OCI-LY7 (cell line): Measurements from ENCODE around the gene VIPR2.

ENCODE experiments used
- CTCF ChIP-seq: fragments of 200-600 bp; sonication (generic); conservative IDR thresholded peaks from 2 replicates; pipeline ENCODE4 v1.5.1; 2014; ENCODE audit warnings: mild to moderate bottlenecking, antibody characterized with exemption, low read length, moderate library complexity, mixed read lengths
- EZH2phosphoT487 ChIP-seq: fragments of 200-600 bp; sonication (generic); IDR thresholded peaks from 2 replicates; pipeline ENCODE4 v1.6.1; 2018; ENCODE audit warnings: low read depth, borderline replicate concordance, mild to moderate bottlenecking, mixed run types, antibody characterized with exemption, low read length, moderate library complexity, mixed read lengths

- no peak for TF ChIP-seq CTCF
- TF ChIP-seq EZH2phosphoT487: no peak
Observed at GRCh38 chr7:159039716-159040115, 105.0 kb downstream of the VIPR2 start.
